Activated T-cell treated with anti-CD3 and anti-CD28 coated beads, Interleukin-2, amount 50 U/mL, for 4 hours (primary cell): Measurements from ENCODE around the gene SLX9. TPM values are rescaled to one million over a fixed set of nuclear protein-coding genes. Genes with fewer than 3 reads are reported as not detected.

Experiments
- ATAC-seq, 2 donors: fragments of 200-7000 bp; cut with Tn5 transposase; one replicate each; pipeline ENCODE4 v1.10.0; 2021
- DNase-seq: peaks from one replicate; pipeline ENCODE4 v3.0.0-alpha.2; 2020
- H3K27me3 Mint-ChIP-seq: one replicate; pipeline ENCODE4 v1.8.0; 2021; ENCODE audit warnings: low read depth, mixed read lengths
- H3K36me3 Mint-ChIP-seq: one replicate; pipeline ENCODE4 v1.8.0; 2022; ENCODE audit warnings: mixed read lengths; ENCODE audit not compliant: insufficient read depth
- H3K4me1 Mint-ChIP-seq: one replicate; pipeline ENCODE4 v1.8.0; 2021; ENCODE audit warnings: low read depth, mixed read lengths
- H3K4me3 Mint-ChIP-seq: one replicate; pipeline ENCODE4 v1.8.0; 2021; ENCODE audit warnings: mild to moderate bottlenecking, moderate library complexity, mixed read lengths
- H3K9me3 Mint-ChIP-seq: one replicate; pipeline ENCODE4 v1.8.0; 2021; ENCODE audit warnings: mixed read lengths
- total RNA-seq, 3 donors: library from RNA; stranded (reverse); gene quantifications; one replicate each; pipeline ENCODE4 v1.2.1, GENCODE V29; 2021

SLX9 gene
- total RNA-seq, 3 donors from 2014 or later = 100 to 130 (median 126) TPM

GRCh38 chr21:44938772-44939531 lies 877 bp upstream of the SLX9 start:
- Mint-ChIP-seq H3K9me3 (no peaks in the 10 kb centered on the region), H3K4me1 (peaks cover 40% of the 10 kb centered on the region), H3K4me3 (peak overlapping the region; percentile 98), H3K27me3 (no peaks in the 10 kb centered on the region), H3K36me3 (peaks cover 6% of the 10 kb centered on the region)
- no peak for DNase-seq
- ATAC-seq = no peak

GRCh38 chr21:44940116-44940631 lies 345 bp downstream of the SLX9 start:
- ATAC-seq = peak; percentile 53 to 55
- peak overlapping the region; percentile 98 for H3K4me3 Mint-ChIP-seq

GRCh38 chr21:44941567-44941966 lies 1.7 kb downstream of the SLX9 start:
- no peak for ATAC-seq
- peaks cover 46% of the 10 kb centered on the region for H3K4me1 Mint-ChIP-seq
- no peaks in the 10 kb centered on the region for H3K27me3 Mint-ChIP-seq

More at GRCh38 chr21:44940116-44940631, 345 bp downstream of the SLX9 start:
- Mint-ChIP-seq H3K4me1 (peaks cover 43% of the 10 kb centered on the region), H3K9me3 (no peaks in the 10 kb centered on the region), H3K36me3 (peaks cover 12% of the 10 kb centered on the region), H3K27me3 (no peaks in the 10 kb centered on the region)
- no peak for DNase-seq

GRCh38 chr21:44942566-44942965 lies 2.7 kb downstream of the SLX9 start:
- peaks cover 46% of the 10 kb centered on the region for H3K4me1 Mint-ChIP-seq
- no peak for ATAC-seq
- no peak for DNase-seq
- no peaks in the 10 kb centered on the region for H3K9me3 Mint-ChIP-seq
- no peaks in the 10 kb centered on the region for H3K27me3 Mint-ChIP-seq
- peak overlapping the region; percentile 77 for H3K4me3 Mint-ChIP-seq
- H3K36me3 Mint-ChIP-seq = peaks cover 12% of the 10 kb centered on the region

More at GRCh38 chr21:44941567-44941966, 1.7 kb downstream of the SLX9 start:
- no peak for DNase-seq
- Mint-ChIP-seq H3K9me3 (no peaks in the 10 kb centered on the region), H3K4me3 (peak overlapping the region; percentile 98), H3K36me3 (peaks cover 12% of the 10 kb centered on the region)

GRCh38 chr21:44943005-44943685 lies 3.3 kb downstream of the SLX9 start:
- H3K4me3 Mint-ChIP-seq = no peak overlapping the region
- no peaks in the 10 kb centered on the region for H3K9me3 Mint-ChIP-seq
- peaks cover 12% of the 10 kb centered on the region for H3K36me3 Mint-ChIP-seq
- DNase-seq (no peak), ATAC-seq (no peak)
- no peaks in the 10 kb centered on the region for H3K27me3 Mint-ChIP-seq
- peaks cover 46% of the 10 kb centered on the region for H3K4me1 Mint-ChIP-seq

- ATAC-seq (no peak), DNase-seq (no peak)
- Mint-ChIP-seq H3K4me1 (peaks cover 43% of the 10 kb centered on the region), H3K27me3 (no peaks in the 10 kb centered on the region), H3K36me3 (peaks cover 12% of the 10 kb centered on the region), H3K4me3 (no peak overlapping the region), H3K9me3 (no peaks in the 10 kb centered on the region)
These were observed 4.1 kb downstream of the SLX9 start for GRCh38 chr21:44943686-44944550.

GRCh38 chr21:44944596-44944995 lies 4.8 kb downstream of the SLX9 start:
- peaks cover 41% of the 10 kb centered on the region for H3K4me1 Mint-ChIP-seq
- H3K4me3 Mint-ChIP-seq = no peak overlapping the region
- no peaks in the 10 kb centered on the region for H3K27me3 Mint-ChIP-seq
- DNase-seq (no peak), ATAC-seq (no peak)
- H3K36me3 Mint-ChIP-seq = peaks cover 12% of the 10 kb centered on the region
- H3K9me3 Mint-ChIP-seq = no peaks in the 10 kb centered on the region

- no peak for ATAC-seq
These were observed 6.6 kb downstream of the SLX9 start for GRCh38 chr21:44946254-44947041.

GRCh38 chr21:44947111-44947929 lies 7.5 kb downstream of the SLX9 start:
- Mint-ChIP-seq H3K4me1 (peaks cover 24% of the 10 kb centered on the region), H3K27me3 (no peaks in the 10 kb centered on the region), H3K9me3 (no peaks in the 10 kb centered on the region), H3K36me3 (peaks cover 10% of the 10 kb centered on the region), H3K4me3 (no peak overlapping the region)
- DNase-seq (no peak), ATAC-seq (no peak)

More at GRCh38 chr21:44946254-44947041, 6.6 kb downstream of the SLX9 start:
- Mint-ChIP-seq H3K4me3 (no peak overlapping the region), H3K4me1 (peaks cover 33% of the 10 kb centered on the region), H3K27me3 (no peaks in the 10 kb centered on the region), H3K36me3 (peaks cover 14% of the 10 kb centered on the region), H3K9me3 (no peaks in the 10 kb centered on the region)
- no peak for DNase-seq

GRCh38 chr21:44947930-44948331 lies 8.1 kb downstream of the SLX9 start:
- Mint-ChIP-seq H3K9me3 (no peaks in the 10 kb centered on the region), H3K36me3 (peaks cover 8% of the 10 kb centered on the region), H3K4me1 (peaks cover 20% of the 10 kb centered on the region), H3K4me3 (no peak overlapping the region), H3K27me3 (no peaks in the 10 kb centered on the region)
- DNase-seq (no peak), ATAC-seq (no peak)

GRCh38 chr21:44948426-44949120 lies 8.7 kb downstream of the SLX9 start:
- DNase-seq = no peak
- peaks cover 8% of the 10 kb centered on the region for H3K36me3 Mint-ChIP-seq

GRCh38 chr21:44949161-44949778 lies 9.4 kb downstream of the SLX9 start:
- peaks cover 14% of the 10 kb centered on the region for H3K4me1 Mint-ChIP-seq

More at GRCh38 chr21:44948426-44949120, 8.7 kb downstream of the SLX9 start:
- no peak overlapping the region for H3K4me3 Mint-ChIP-seq
- H3K9me3 Mint-ChIP-seq = no peaks in the 10 kb centered on the region
- peaks cover 15% of the 10 kb centered on the region for H3K4me1 Mint-ChIP-seq
- no peak for ATAC-seq
- no peaks in the 10 kb centered on the region for H3K27me3 Mint-ChIP-seq

More at GRCh38 chr21:44949161-44949778, 9.4 kb downstream of the SLX9 start:
- Mint-ChIP-seq H3K36me3 (peaks cover 10% of the 10 kb centered on the region), H3K4me3 (no peak overlapping the region), H3K27me3 (no peaks in the 10 kb centered on the region), H3K9me3 (no peaks in the 10 kb centered on the region)
- ATAC-seq = peak; percentile 17 to 24
- no peak for DNase-seq
